Measurements from ENCODE around the gene CDK10.
"Not testable (repeated sequence)": the region's sequence is repeated elsewhere in the genome, so short reads cannot be mapped to it uniquely, and the experiment has no call there.

Gene CDK10

DNA sequence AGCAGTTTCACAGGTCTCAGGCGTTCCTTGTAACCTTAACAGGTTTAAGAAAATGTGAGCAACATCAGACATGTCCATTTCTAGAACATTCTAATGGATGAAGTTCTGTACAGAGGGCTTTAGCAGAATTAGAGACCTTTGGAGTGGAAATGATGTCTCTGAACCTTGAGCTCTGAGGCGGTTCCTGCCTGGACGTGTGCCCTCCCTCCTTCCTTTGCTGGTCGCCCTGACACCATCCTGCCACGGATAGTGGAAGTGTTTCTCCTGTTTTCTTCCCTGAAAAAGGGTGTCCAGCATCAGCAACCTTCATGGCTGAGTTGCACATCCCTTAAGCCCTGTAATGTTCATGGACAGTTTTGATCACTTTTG, 17.7 kb upstream of the CDK10 start:
- no peak for DNase-seq

DNA sequence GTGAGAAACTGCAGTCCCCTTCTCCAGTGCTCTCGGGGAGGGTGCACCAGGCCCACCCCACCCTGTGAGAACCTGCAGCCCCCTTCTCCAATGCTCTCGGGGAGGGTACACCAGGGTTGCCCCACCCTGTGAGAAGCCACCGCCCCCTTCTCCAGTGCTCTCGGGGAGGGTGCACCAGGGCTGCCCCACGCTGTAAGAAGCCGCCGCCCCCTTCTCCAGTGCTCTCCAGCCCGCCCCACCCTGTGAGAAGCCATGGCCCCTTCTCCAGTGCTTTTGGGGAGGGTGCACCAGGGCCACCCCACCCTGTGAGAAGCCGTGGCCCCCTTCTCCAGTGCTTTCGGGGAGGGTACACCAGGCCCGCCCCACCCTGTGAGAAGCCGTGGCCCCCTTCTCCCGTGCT, 16.7 kb upstream of the CDK10 start:
- DNase-seq = no peak

- DNase-seq = no peak
These were observed 15.7 kb upstream of the CDK10 start for GRCh38 chr16:89670496-89671431.

- not testable (repeated sequence) for DNase-seq
These were observed 14.9 kb upstream of the CDK10 start for GRCh38 chr16:89671565-89671964.

- DNase-seq = no peak
These were observed 14.1 kb upstream of the CDK10 start for GRCh38 chr16:89672177-89672941.

- DNase-seq = no peak
These were observed 8.2 kb upstream of the CDK10 start for GRCh38 chr16:89678258-89678657.

DNA sequence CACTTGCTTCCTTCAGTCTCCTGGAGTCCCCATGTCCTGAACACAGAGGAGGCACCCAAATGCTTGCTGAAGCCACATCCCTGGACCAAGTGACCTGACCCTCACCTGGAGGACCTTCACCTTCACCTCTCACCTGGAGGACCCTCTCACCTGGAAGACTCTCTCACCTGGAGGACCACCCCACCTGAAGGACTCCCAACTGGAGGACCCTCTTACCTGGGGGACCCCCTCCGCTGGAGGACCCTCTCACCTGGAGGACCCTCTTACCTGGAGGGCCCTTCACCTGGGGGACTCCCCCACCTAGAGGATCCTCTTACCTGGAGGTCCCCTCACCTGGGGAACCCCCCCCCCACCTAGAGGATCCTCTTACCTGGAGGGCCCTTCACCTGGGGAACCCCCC, 573 bp upstream of the CDK10 start:
- no peak for DNase-seq

DNA sequence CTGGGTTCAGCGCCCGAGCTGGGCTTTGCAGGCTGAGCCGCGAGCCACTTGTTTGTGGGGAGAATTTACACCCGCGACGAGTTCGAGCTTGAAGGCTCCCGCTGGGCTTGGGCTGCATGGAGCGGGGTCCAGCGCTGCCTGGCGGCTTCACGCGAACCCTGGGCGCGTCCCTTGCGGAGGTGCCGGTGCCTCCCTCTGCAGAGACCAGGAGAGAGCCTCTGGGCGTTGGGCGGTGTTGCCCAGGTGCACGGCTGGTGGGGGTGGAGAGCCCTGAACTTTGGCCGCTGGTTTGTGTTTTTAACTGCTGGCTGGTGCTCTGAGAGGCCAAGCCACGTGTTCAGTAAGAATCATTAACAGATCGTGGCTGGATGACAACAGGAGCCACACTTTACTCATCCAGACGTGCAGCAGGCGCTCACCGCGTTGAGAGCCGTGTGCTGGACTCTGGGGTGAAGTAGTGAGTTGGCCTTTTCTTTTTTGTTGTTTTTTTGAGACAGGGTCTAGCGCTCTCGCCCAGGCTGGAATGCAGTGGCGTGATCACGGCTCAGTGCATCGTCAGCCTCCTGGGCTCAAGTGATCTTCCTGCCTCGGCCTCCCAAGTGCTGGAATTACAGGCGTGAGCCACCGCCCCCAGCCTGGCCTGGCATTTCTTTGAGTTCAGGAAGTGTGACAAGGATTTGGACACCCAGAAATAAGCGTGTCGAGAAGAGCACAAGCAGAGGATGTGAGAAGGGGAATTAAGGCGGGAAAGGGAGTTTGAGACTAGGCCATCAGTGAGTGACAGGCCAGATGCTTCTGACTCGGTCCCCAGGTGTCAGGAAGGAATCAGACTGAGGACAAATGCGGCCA, 827 bp downstream of the CDK10 start:
- no peak for DNase-seq

GRCh38 chr16:89688395-89688794, 1.9 kb downstream of the CDK10 start:
- no peak for DNase-seq

DNA sequence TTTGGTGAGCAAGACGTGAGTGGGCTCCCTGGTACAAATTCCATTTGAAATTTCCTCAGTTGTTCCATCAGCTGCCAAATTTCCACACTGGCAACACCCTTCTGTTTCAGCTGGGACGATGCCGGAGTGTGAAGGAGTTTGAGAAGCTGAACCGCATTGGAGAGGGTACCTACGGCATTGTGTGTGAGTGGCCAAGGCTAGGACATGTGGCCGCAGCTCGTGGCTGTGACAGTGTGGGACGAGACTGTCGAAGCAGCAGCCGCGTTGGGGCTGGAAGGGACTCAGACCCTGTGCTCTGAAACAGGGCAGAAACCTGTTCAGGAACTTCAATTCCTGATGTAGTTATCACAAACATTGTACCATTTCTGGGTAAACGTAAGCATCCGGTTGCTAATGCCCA, 2.7 kb downstream of the CDK10 start:
- DNase-seq = no peak

GRCh38 chr16:89689621-89690020, 3.1 kb downstream of the CDK10 start:
- DNase-seq = not testable (repeated sequence)

GRCh38 chr16:89690392-89690901, 4.0 kb downstream of the CDK10 start:
- DNase-seq = no peak

GRCh38 chr16:89691231-89691985, 4.9 kb downstream of the CDK10 start:
- no peak for DNase-seq

- DNase-seq = no peak
These were observed 5.6 kb downstream of the CDK10 start for GRCh38 chr16:89691986-89692569.

DNA sequence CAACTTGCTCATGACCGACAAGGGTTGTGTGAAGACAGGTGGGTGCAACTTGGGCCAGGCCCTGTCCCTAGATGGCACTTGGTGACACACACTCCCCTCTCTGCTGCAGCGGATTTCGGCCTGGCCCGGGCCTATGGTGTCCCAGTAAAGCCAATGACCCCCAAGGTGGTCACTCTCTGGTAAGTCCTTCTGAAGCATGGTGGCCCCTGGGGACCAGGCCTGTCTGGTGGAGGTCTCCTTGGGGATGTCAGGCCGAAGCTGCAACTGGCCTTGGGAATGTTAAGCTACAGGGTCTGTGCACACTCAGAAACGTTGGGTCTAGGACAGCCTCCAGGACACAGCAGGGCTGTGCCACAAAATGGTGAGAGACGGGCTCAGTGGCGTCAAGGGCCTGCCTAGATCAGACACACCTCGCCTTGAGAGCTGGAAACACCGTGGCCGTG, 6.8 kb downstream of the CDK10 start:
- DNase-seq = no peak

DNA sequence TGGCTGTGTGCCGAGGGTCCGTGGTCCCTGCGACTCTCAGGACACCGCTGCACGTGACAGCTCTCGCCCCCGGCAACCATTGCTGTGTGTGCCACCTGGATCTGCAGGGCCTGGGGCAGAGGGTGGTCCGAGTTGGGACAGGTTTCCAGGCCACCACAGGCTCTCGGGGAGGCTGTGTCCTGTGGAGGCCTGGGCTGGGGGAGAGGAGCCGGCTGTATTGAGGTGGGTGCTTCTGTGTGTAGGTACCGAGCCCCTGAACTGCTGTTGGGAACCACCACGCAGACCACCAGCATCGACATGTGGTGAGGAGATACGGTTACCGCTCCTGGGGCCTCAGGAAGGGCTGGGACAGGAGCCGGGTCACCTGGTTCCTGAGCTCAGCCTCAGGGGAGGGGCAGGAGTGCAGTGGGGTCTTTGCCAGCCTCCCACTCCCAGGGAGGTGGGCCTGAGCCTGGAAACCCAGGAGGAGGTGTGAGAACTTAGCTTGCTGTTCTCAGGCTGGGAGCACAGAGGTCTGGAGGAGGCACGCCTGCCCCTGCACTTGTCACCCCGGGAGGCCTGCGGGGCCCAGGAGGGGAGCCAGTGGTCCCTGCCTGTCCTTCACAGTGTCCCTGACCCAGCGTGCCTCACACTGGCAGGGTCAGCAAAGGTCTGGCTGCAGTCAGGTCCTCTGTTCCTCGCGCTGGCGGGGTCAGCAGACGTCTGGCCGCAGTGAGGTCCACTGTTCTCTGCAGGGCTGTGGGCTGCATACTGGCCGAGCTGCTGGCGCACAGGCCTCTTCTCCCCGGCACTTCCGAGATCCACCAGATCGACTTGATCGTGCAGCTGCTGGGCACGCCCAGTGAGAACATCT, 7.7 kb downstream of the CDK10 start:
- no peak for DNase-seq

DNA sequence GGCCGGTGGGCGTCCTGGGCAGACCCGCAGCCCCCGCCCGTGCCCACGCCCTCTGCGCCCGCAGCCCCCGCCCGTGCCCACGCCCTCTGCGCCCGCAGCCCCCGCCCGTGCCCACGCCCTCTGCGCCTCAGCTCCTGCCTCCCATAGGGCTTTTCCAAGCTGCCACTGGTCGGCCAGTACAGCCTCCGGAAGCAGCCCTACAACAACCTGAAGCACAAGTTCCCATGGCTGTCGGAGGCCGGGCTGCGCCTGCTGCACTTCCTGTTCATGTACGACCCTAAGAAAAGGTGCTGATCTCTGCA, 8.2 kb downstream of the CDK10 start:
- DNase-seq = not testable (repeated sequence)

DNA sequence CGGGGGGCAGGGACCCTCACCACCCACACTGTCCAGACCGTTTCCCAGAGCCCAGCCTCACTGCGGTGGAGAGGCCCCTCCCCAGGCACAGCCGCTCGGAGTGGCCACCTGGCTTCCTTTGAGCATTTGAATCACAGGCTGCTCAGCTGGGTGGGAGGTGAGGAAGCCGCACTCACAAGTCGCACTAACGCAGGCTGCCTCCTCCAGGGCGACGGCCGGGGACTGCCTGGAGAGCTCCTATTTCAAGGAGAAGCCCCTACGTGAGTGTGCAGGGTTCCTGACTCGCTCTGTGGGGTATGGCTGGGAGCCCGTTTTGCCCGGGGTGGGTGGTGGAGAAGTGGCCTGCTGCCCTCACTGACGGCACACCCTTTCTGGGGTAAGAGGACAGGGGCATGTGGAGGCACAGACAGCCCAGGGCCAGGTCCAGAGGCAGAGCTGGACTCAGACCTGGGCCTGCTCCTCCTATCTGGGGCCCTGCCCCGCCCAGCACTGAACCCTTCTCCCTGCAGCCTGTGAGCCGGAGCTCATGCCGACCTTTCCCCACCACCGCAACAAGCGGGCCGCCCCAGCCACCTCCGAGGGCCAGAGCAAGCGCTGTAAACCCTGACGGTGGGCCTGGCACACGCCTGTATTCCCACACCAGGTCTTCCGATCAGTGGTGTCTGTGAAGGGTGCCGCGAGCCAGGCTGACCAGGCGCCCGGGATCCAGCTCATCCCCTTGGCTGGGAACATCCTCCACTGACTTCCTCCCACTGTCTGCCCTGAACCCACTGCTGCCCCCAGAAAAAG, 8.8 kb downstream of the CDK10 start:
- DNase-seq = no peak

GRCh38 chr16:89695875-89696669, 9.6 kb downstream of the CDK10 start:
- no peak for DNase-seq
